Measurements from ENCODE around the gene SEC31A.

- TF ChIP-seq CTCF (IDR thresholded peaks at IDR 0.05 in 4 of 5, conservative IDR thresholded peaks at IDR 0.05 in 1 of 5) = no peak
- TF ChIP-seq POLR2A (IDR thresholded peaks at IDR 0.05) = no peak
Measured at GRCh38 chr4:82921795-82922194, 30.8 kb upstream of the SEC31A start.
